GM21381 (cell line): ENCODE results near the gene FBXO28.
A peak's percentile ranks its signal among the peaks of the same experiment; 100 is the strongest.

Experiments used
- ATAC-seq: cut with Tn5 transposase; IDR thresholded peaks from one replicate; pipeline ENCODE4 v1.9.1; 2021; ENCODE audit warnings: mild to moderate bottlenecking, moderate library complexity; ENCODE audit not compliant: unreplicated experiment

Gene FBXO28

DNA sequence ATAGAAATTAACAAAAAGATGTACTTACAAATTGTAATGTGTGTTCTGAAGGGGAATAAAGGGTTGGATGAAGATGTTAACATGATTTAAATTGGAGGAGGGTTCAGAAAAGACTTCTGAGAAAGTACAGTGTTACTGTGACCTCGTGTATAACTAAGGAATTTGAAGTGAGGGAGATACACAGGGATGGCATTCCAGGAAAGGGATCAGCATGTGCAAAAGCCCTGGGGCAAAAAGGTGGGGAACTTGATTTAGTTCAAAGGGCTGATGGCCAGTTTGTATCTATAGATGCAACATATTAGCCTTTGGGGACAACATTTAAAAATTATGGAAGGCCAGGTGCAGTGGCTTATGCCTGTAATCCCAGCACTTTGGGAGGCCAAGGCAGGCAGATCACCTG lies 35.8 kb downstream of the FBXO28 start:
- no peak for ATAC-seq

DNA sequence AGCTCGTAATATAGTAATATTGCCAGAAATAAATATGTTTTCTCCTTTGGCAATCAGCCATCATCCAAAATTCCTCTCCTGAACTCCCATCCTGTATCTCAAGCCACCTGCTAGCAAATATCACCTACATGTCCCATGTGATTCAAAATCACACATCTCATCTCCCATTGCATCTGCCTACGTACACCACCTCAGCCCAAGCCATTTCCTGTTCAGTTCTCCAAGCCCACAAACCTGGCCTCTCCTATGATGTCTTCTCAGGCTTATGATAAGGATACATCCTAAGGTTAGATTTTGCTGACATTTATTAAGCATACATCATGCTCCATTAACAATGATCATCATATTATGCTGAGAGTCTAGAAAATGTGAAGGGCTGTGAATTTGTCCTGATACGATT lies 37.2 kb downstream of the FBXO28 start:
- no peak for ATAC-seq

DNA sequence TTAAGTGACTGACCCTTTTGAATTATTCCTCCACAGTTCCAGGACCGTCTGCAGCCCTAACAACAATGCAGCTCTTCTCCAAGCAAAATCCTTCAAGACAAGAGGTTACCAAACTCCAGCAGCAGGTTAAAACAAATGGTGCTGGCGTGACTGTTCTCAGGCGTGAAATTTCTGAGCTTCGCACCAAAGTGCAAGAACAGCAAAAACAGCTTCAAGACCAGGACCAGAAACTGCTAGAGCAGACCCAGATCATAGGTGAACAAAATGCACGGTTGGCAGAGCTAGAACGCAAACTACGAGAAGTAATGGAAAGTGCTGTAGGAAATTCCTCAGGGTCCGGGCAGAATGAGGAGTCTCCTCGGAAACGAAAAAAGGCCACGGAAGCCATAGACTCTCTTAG lies 43.4 kb downstream of the FBXO28 start:
- no peak for ATAC-seq

DNA sequence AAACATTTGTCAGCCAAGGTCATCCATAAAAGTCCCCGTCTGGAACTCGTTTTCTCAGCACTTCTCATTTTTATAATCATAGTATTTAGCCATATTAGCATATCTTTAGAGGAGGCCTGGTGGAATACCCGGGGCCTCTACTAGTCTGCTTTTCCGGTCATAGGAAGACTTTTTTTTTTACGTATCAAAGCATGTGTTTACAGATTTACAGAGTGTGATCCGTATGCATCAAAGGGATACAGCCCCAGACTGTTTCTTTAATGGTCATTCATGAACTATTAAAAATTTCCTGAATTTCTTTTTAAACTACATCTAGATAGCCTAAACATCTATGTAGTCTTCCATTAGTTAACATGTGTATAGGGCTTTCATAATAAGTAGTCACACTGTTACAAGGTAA lies 45.6 kb downstream of the FBXO28 start:
- no peak for ATAC-seq

DNA sequence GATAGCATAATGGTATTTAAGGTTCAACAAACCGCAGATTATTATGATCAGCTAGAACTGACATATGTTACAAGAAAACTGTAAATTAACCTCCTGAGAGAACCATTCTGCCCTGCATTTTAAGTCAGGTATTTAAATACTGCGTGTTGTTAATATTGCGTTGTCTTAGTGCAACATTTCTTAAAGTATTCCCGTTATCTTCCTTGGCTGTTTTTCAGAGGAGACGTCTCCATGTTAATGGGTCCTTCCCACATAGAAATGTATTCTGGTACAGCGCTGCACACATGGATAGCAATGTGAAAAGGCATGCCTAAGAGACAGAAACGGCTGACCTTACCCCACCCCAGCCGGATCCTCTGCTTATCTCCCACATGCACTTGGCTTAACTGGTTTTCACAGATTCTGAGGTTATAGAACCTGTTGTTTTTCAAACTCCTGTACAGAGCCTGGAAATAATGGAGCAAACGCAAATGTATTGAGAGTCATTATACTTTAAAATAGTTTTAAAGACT lies 46.3 kb downstream of the FBXO28 start:
- ATAC-seq = no peak

DNA sequence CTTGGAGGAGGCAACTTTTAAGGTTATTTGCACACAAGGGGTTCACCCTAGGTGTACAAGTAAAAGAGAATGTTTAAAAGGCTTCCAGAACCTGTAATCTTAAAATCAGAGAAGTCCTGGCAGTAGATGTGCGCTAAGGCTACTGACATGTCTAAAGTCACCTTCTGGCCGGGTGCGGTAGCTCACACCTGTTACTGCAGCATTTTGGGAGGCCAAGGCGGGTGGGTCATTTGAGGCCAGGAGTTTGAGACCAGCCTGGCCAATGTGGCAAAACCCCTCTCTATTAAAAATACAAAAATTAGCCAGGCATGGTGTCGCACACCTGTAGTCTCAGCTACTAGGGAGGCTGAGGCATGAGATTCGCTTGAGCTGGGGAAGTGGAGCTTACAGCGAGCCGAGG lies 48.9 kb downstream of the FBXO28 start:
- ATAC-seq = no peak

DNA sequence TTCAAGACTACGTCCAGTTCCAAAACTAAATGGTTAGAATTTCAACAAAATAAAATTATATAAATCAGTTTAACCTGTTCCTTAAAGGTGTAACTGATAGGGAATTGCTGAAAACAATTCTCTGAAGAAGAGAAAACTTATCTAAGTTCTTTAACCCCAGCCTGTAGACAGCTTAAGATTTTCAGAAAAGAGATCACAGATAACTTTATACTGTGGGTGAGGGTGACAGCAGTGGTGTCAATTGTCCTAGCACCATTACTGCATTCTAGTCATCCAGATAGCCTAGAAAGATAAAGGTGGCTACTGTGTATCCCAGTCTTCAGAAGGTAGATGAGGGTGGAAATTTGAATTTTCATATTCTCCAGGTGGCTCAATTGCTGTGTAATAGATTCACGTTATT lies 49.4 kb downstream of the FBXO28 start:
- no peak for ATAC-seq

DNA sequence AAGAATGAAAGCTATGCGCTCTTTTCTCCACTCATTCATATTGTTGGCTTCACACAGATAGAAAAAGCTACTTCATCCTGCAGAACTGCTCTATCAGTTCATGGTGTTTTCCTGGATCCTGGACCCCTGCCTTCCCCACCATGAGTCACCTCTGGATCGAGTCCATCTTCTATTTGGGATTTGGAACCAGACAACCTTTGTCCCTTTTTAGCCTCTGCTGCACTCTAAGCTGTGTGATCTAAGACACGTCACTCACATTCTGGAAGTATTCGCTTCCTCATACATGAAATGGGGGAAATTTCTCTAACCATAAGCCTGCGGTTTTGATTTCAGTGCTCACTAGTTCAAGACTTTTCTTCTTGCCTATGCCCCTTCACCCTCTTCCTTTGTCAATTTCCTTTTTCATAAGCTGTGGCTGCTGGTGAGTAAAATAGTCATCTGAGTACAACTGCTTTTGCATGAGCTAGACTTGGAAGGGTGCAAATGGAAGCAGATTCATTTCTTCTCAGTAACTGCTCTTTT lies 55.0 kb downstream of the FBXO28 start:
- peak; percentile 90 for ATAC-seq

DNA sequence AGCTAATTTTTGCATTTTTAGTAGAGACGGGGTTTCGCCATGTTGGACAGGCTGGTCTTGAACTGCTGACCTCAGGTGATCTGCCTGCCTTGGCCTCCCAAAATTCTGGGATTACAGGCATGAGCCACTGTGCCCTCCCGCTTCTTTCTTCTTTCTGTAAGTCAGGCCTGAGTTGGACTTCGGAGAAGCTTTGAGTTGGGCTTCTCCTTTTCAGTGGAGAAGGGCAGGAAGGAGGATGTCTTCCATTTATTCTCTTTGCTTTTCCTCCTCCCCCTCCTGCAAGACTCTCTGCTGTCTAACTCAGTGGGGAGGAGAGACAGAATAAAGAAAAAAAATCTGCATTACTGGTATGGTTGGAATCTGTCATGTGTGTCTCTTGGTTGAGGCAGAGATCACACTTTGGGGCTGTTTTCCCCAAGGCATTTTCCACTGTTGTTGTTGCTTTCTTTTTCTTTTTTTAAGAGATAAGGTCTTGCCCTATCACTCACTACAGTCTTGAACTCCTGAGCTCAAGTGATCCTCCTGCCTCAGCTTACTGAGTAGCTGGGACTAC lies 55.9 kb downstream of the FBXO28 start:
- no peak for ATAC-seq

DNA sequence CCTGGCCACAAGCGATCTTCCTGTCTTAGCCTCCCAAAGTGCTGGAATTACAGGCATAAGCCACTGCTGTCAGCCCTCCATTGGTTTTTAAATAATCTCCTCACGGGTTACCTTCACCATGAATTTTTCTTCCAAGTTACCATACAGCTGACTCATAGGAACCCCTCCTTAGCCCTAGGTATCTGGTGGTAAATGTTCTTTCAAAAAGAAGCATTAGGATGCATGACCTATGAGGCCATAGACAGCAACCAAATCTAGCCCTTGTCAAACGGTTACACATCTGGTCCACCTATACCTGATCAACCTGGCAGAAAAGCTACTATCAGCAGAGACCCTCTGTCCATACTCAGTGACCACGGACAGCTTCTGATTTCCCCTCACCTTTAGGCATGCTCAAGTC lies 56.4 kb downstream of the FBXO28 start:
- ATAC-seq = no peak

DNA sequence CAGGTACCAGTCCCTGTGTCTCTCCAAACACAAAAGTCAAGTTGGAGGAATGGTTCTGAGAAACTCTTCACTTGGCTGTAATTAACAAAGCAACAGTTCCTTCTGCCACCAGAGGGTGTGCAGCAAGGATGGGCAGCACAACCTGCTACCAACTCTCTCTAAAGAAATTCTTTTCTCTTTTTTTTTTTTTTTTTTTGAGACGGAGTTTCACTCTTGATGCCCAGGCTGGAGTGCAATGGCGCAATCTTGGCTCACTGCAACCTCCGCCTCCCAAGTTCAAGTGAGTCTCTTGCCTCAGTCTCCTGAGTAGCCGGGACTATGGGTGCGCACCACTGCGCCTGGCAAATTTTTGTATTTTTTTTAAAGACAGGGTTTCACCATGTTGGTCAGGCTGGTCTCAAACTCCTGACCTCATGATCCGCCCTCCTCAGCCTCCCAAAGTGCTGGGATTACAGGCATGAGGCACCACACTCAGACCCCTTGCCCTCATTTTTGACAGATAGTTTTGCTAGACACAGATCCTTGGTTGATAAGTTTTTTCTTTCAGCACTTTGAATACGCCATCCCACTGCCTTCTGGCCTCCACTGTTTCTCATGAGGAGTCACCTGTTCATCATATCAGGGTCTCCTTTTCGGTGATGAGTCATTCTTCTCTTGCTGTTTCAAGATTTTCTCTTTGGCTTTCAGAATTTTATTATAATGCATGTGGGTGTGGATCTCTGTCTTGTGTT lies 57.0 kb downstream of the FBXO28 start:
- ATAC-seq = no peak

DNA sequence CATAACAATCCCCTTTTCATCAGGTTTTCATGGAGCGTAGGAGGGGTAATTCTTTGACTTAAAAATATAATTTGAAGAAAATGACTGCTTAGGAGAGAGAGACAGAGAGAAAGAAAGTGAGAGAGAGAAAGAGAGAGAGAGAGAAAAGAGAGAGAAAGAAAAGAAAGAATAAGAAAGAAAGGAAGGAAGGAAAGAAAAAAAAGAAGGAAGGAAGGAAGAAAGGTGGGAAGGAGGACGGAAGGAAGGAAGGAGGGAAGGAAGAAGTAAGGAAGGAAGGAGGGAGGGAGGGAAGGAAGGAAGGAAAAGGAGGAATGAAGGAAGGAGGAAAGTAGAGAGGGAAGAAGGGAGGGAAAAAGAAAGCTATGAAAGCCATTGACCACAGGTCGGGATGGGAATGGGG lies 58.3 kb downstream of the FBXO28 start:
- no peak for ATAC-seq

DNA sequence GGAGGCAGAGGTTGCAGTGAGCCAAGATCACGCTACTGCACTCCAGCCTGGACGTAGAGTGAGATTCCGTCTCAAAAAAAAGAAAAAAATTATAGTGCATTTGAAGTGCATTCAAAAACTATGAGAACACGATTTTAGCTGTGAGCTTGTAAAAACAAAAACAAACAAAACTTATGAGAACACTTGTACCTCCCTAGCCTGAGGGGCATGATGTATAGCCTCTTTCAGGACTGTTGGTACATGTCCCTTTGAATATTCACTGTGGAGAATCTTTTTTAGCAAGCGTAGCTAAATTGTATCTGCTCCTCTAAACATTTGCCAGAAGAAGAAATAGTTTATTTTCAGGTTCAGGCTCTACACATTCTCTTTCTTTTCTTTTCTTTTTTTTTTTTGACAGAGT lies 59.6 kb downstream of the FBXO28 start:
- ATAC-seq = no peak

DNA sequence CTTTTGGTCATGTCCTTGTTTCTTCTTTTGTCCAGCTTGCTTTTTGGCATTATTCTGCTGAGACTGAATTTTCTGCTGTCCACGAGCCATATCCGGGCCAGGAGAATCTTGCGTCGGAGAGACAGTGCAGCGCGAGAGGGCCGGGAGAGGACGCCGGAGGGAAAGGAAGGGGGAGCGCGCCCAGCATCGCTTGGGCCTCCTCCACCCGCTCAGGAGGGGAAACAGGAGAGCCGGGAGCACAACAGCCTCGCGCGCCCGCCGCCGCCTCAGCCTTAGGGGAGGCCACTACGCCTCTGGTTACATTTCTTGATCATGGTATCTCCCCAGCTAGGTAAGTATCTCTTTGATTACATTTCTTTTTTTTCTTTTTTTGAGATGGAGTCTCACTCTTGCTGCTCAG lies 61.7 kb downstream of the FBXO28 start:
- ATAC-seq = no peak

DNA sequence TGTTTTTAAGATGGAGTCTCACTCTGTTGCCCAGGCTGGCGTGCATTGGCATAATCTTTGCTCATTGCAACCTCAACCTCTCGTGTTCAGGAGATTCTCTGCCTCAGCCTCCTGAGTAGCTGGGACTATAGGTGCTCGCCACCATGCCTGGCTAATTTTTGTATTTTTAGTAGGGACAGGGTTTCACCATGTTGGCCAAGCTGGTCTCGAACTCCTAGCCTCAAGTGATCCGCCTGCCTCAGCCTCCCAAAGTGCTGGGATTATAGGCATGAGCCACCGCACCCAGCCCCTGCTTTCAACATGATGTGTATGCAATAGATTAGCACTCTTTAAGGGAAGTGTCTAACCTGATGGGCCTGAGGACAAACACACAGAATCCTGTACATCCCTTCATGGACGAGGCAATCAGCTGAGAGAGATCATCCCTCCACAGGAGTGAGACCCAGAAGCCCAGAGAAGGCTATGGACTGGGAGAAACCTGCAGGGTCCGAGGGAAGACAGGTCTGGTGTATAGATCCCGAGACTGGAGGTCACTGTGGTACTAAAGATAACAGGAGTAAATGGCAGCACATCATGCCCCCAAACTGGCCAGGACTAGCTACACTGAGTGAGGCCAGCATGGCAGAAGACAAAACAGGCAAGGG lies 63.6 kb downstream of the FBXO28 start:
- ATAC-seq = no peak

DNA sequence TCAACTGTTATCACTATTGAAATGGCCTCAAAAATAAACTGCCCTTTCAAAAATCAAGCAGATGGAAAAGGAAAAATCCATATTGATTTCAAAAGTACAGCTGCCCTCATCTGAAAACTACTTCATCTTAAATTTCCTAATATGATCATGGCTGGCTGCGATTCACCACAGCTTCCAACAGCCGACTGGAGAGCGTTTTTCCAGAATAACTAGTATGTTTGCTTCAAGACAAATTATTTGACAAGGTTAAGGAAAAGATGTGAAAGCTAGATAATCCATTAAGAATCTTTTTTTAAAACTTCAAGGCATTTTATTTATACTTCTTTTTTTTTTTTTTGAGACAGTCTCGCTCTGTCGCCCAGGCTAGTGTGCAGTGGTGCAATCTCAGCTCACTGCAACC lies 65.0 kb downstream of the FBXO28 start:
- ATAC-seq = no peak

DNA sequence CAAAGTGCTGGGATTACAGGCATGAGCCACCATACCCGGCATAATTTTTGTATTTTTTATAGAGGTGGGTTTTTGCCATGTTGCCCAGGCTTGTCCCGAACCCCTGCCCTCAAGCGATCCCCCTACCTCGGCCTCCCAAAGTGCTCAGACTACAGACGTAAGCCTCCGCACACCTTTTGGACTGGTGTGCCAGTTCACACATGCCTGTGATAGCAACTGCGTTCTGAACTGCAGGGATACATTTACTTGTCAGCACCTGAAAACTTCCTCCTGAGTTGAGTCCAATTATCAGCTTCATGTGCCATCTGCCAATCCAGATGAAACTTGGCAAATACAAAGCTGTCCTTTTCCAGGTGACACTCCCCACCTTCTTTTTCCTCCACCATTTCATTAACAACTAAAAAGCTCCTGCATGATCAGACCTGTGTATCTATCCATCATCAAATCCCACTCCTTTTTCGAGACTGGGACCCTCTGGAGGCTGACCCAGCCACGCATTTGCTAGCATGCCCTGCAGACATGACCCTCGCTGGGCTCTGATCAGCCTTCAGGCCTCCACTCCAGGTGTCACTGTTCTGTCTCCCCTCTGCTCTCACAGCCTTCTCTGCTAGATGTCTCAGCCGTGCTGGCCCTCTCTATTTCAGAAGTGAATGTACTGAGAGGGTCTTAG lies 67.0 kb downstream of the FBXO28 start:
- ATAC-seq = no peak

DNA sequence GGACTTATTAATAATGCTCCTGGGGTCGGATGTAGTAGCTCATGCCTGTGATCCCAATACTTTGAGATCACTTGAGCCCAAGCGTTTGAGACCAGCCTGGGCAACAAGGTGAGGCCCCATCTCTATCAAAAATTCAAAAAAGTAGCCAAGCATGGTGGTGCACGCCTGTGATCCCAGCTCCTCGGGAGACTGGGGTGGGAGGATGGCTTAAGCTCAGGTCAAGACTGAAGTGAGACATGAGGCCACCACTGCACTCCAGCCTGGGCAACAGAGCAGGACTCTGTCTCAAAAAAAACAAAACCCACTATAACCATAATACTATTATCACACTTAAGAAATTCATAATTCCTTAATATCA lies 67.5 kb downstream of the FBXO28 start:
- ATAC-seq = no peak

DNA sequence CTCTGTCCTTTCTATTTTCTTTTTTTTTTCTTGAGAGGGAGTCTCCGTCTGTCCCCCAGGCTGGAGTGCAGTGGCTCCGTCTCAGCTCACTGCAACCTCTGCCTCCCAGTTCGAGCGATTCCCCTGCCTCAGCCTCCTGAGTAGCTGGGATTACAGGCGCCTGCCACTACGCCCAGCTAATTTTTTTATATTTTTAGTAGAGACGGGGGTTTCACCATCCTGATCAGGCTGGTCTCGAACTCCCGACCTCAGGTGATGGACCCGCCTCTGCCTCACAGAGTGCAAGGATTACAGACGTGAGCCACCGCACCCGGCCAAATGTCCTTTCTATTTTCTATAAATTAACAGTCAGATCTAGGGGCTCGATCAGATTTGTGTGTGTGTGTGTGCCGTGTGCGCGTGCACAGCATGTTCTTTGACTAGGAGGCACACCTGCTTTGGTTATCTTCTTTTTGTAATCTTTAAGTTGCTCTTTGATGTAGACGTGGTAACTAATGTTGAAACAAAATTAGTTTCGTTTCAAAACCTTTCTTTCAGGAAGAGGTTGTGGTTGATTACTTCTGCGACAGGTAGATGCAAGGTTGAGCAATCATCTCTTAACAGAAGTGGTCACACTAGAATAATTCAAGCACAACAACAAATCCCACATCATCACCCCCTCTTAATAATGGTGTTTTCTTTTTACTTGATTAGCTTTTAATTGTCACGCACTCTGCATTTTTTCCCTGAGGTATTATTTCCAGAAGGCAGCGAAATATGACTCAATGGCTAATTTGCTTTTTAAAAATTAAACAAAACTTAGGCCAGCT lies 68.3 kb downstream of the FBXO28 start:
- ATAC-seq = peak; percentile 39

DNA sequence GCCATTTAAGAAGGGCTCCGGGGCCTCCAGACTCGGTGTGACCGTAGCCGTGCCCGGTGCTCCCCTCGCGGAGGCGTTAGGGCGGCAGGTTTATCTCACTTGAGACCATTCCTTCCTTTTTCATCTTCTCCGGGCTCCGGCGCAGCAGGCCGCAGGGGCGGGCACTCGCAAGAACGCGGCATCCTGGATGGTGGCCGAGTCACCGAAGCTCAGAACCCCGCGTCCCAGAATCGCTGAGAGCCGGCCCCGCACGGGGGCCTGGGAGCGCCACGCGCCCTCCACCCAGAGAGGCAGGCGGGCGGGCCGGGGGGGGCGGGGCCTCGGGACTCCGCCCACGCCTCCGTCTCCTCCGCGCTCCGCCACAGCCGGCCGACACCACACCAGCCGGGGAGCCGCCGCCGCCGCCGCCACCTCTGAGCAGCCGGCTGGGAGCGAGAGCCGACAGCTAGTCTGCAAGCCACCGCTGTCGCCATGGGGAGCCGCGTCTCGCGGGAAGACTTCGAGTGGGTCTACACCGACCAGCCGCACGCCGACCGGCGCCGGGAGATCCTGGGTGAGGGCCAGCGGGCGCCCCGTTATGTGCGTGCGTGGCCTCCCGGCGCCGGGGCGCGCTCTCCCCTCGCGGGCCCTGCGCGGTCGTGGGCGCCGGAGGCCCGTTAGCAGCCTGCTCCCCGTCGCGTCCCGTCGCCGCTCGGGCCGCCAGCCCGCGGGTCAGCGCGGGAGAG lies 69.1 kb downstream of the FBXO28 start, which contains the start of gene DEGS1:
Gene DEGS1 (plus strand): TSS at position 375 of the 725 bp plus-strand sequence. CDS start 97 bp downstream, at position 472.
- peak; percentile 62 for ATAC-seq
